Islet precursor cell (in vitro differentiated cells): ENCODE data around the gene CFAP57.

Experiments
- DNase-seq: peaks from one replicate; pipeline ENCODE4 v3.0.0-alpha.2; 2018

CFAP57 gene

GRCh38 chr1:43279666-43280065, 107.5 kb downstream of the CFAP57 start:
- DNase-seq, result peak; percentile 45

- peak; percentile 21 for DNase-seq
Measured at GRCh38 chr1:43280692-43281091, 108.6 kb downstream of the CFAP57 start.

- DNase-seq, result peak; percentile 25
Measured at GRCh38 chr1:43282220-43283195, 110.4 kb downstream of the CFAP57 start.

GRCh38 chr1:43284065-43284464, 111.9 kb downstream of the CFAP57 start:
- DNase-seq, result no peak

GRCh38 chr1:43284546-43285110, 112.5 kb downstream of the CFAP57 start:
- peak; percentile 40 for DNase-seq

GRCh38 chr1:43285269-43285990, 113.3 kb downstream of the CFAP57 start, which contains the start of gene C1orf210:
Gene C1orf210, minus strand, starts transcription at chr1:43285581. Its CDS starts 2,311 bp downstream, at chr1:43283270.
- peak; percentile 92 for DNase-seq

GRCh38 chr1:43286115-43286514, 114.0 kb downstream of the CFAP57 start:
- no peak for DNase-seq

- no peak for DNase-seq
Measured at GRCh38 chr1:43286533-43286932, 114.4 kb downstream of the CFAP57 start.

- no peak for DNase-seq
Measured at GRCh38 chr1:43288058-43288784, 116.1 kb downstream of the CFAP57 start.

- DNase-seq, result no peak
Measured at GRCh38 chr1:43288785-43289706, 116.9 kb downstream of the CFAP57 start.

- no peak for DNase-seq
Measured at GRCh38 chr1:43292216-43292615, 120.1 kb downstream of the CFAP57 start.

GRCh38 chr1:43292679-43293078, 120.5 kb downstream of the CFAP57 start:
- no peak for DNase-seq

- no peak for DNase-seq
Measured at GRCh38 chr1:43293176-43293575, 121.0 kb downstream of the CFAP57 start.

- no peak for DNase-seq
Measured at GRCh38 chr1:43293896-43294760, 122.0 kb downstream of the CFAP57 start.

- DNase-seq, result no peak
Measured at GRCh38 chr1:43294761-43295160, 122.6 kb downstream of the CFAP57 start.

- DNase-seq, result no peak
Measured at GRCh38 chr1:43296207-43296606, 124.1 kb downstream of the CFAP57 start.

GRCh38 chr1:43298055-43298454, 125.9 kb downstream of the CFAP57 start:
- no peak for DNase-seq

GRCh38 chr1:43299101-43299500, 127.0 kb downstream of the CFAP57 start:
- no peak for DNase-seq

GRCh38 chr1:43300378-43301094, 128.4 kb downstream of the CFAP57 start, which contains the start of gene TIE1:
Gene TIE1, plus strand, starts transcription at chr1:43300982. Its CDS starts 90 bp downstream, at chr1:43301072.
- no peak for DNase-seq

- DNase-seq, result no peak
Measured at GRCh38 chr1:43302201-43302600, 130.1 kb downstream of the CFAP57 start.
